CD14-positive monocyte (primary cell): ENCODE measurements around the gene CSE1L. TPM values are rescaled to one million over a fixed set of nuclear protein-coding genes. Genes with fewer than 3 reads are reported as not detected.
A peak's percentile ranks its signal among the peaks of the same experiment; 100 is the strongest.

Experiments used
- DNase-seq, 3 donors: peaks; one replicate each; pipeline ENCODE4 v3.0.0-alpha.2; 2011 to 2022
- H2AFZ ChIP-seq: 2 replicates; pipeline ENCODE4 v1.6.0; 2012; ENCODE audit warnings: mild to moderate bottlenecking, low read depth, low read length, inconsistent platforms; ENCODE audit not compliant: insufficient read depth, poor library complexity, severe bottlenecking
- H3K27ac ChIP-seq, 2 donors: 1 replicate in 1 of 2; 2 replicates in 1 of 2; pipeline ENCODE4 v1.5.1; 2012 to 2013; ENCODE audit warnings: low read length in 2 of 2, control low read depth in 1 of 2, inconsistent platforms in 1 of 2, low read depth in 1 of 2, mild to moderate bottlenecking in 1 of 2
- H3K27me3 ChIP-seq, 2 donors: one replicate each; pipeline versions ENCODE4 v1.6.0 to v1.6.1; 2011 to 2013; ENCODE audit warnings: low read length in 2 of 2; ENCODE audit not compliant: control insufficient read depth in 2 of 2, insufficient read depth in 2 of 2
- H3K36me3 ChIP-seq, 2 donors: replicated peaks in 1 of 2; 1 replicate in 1 of 2; 2 replicates in 1 of 2; pipeline versions ENCODE4 v1.5.1 to v1.6.1; 2012 to 2013; ENCODE audit warnings: low read length in 2 of 2, control low read depth in 1 of 2, inconsistent platforms in 1 of 2, mild to moderate bottlenecking in 1 of 2; ENCODE audit not compliant: insufficient read depth in 2 of 2, control insufficient read depth in 1 of 2
- H3K4me1 ChIP-seq, 2 donors: 1 replicate in 1 of 2; 2 replicates in 1 of 2; pipeline versions ENCODE4 v1.5.1 to v1.6.1; 2012 to 2013; ENCODE audit warnings: low read length in 2 of 2, control low read depth in 1 of 2, inconsistent platforms in 1 of 2, mild to moderate bottlenecking in 1 of 2, moderate library complexity in 1 of 2; ENCODE audit not compliant: insufficient read depth in 2 of 2, control insufficient read depth in 1 of 2
- H3K4me2 ChIP-seq: replicated peaks from 2 replicates; pipeline ENCODE3; 2012; ENCODE audit warnings: low read length, moderate library complexity, mild to moderate bottlenecking; ENCODE audit not compliant: poor library complexity, severe bottlenecking; ENCODE audit errors: extremely low read depth
- H3K4me3 ChIP-seq, 3 experiments: fragments of 200-600 bp in 1 of 3; sonication (generic) in 1 of 3; replicated peaks in 1 of 3; 1 replicate in 2 of 3; 2 replicates in 1 of 3; pipeline ENCODE4 v1.5.1; 2011 to 2013; ENCODE audit warnings: low read length in 3 of 3, mild to moderate bottlenecking in 3 of 3, control low read depth in 2 of 3, low read depth in 2 of 3, inconsistent platforms in 1 of 3, moderate library complexity in 1 of 3
- H3K79me2 ChIP-seq: 2 replicates; pipeline ENCODE4 v1.6.0; 2012; ENCODE audit warnings: mild to moderate bottlenecking, control low read depth, inconsistent platforms, low read length, moderate library complexity; ENCODE audit not compliant: insufficient read depth
- H3K9ac ChIP-seq: 2 replicates; pipeline ENCODE4 v1.6.0; 2017; ENCODE audit warnings: low read length, mild to moderate bottlenecking; ENCODE audit not compliant: insufficient read depth, poor library complexity, severe bottlenecking
- H3K9me3 ChIP-seq, 2 donors: replicated peaks in 1 of 2; 1 replicate in 1 of 2; 2 replicates in 1 of 2; pipeline versions ENCODE4 v1.5.1 to v1.6.1; 2012 to 2013; ENCODE audit warnings: low read length in 2 of 2, control low read depth in 1 of 2; ENCODE audit not compliant: control insufficient read depth in 1 of 2, insufficient read depth in 1 of 2
- H4K20me1 ChIP-seq: 2 replicates; pipeline ENCODE4 v1.6.0; 2012; ENCODE audit warnings: mild to moderate bottlenecking, low read length, control low read depth, moderate library complexity; ENCODE audit not compliant: insufficient read depth
- H3K27ac Mint-ChIP-seq, 7 donors: one replicate each; pipeline ENCODE4 v1.8.0; 2020; ENCODE audit warnings: mild to moderate bottlenecking in 7 of 7, mixed read lengths in 7 of 7, moderate library complexity in 6 of 7, inconsistent platforms in 2 of 7
- H3K27me3 Mint-ChIP-seq, 3 donors: one replicate each; pipeline ENCODE4 v1.8.0; 2021 to 2022; ENCODE audit warnings: low read depth in 3 of 3, mild to moderate bottlenecking in 3 of 3, mixed read lengths in 3 of 3, moderate library complexity in 3 of 3, inconsistent platforms in 1 of 3
- H3K36me3 Mint-ChIP-seq, 2 donors: one replicate each; pipeline ENCODE4 v1.8.0; 2020; ENCODE audit warnings: mixed read lengths in 2 of 2, inconsistent platforms in 1 of 2, mild to moderate bottlenecking in 1 of 2
- H3K4me1 Mint-ChIP-seq: one replicate; pipeline ENCODE4 v1.8.0; 2020; ENCODE audit warnings: mild to moderate bottlenecking, mixed read lengths
- H3K4me3 Mint-ChIP-seq, 2 donors: one replicate each; pipeline ENCODE4 v1.8.0; 2020; ENCODE audit warnings: mild to moderate bottlenecking in 2 of 2, mixed read lengths in 2 of 2, moderate library complexity in 1 of 2
- H3K9me3 Mint-ChIP-seq, 7 donors: one replicate each; pipeline ENCODE4 v1.8.0; 2020 to 2022; ENCODE audit warnings: mixed read lengths in 7 of 7, mild to moderate bottlenecking in 6 of 7, moderate library complexity in 6 of 7, inconsistent platforms in 2 of 7
- WGBS: methylation state at CpG from one replicate; pipeline ENCODE4 v1.1.5; 2013; ENCODE audit warnings: missing lambda C conversion rate; ENCODE audit not compliant: insufficient coverage; 5-methylcytosine and 5-hydroxymethylcytosine counted together
- intact Hi-C, 2 donors: fragments of 100-400 bp; cut with micrococcal nuclease; formaldehyde crosslinking; loops; one replicate each; pipeline versions ENCODE4 v1.15.0 to v1.15.1; 2023
- polyA plus RNA-seq, 3 donors: library from polyadenylated mRNA; depleted of rRNA in 1 of 3; unstranded in 2 of 3; stranded (reverse) in 1 of 3; fragments of 300-500 nt in 2 of 3; fragments of >200 nt in 1 of 3; fragmentation: Illumina TruSeq in 2 of 3; gene quantifications; 1 replicate in 2 of 3; 2 replicates in 1 of 3; pipeline ENCODE4 v1.2.3, GENCODE V29; 2012 to 2021
- TF ChIP-seq, protein P1 (sequence below): fragments of 200-600 bp; IDR thresholded peaks from one replicate; pipeline ENCODE4 v1.8.0; 2022; ENCODE audit warnings: antibody characterized with exemption, mild to moderate bottlenecking

CSE1L gene
- polyA plus RNA-seq, 3 donors: 8.5 to 22.0 (median 19.4) TPM

GRCh38 chr20:49100972-49101371 is 54.9 kb downstream of the CSE1L start:
- intact Hi-C loops: no loop called here
- Histone ChIP-seq H3K27me3 (no peaks in the 10 kb centered on the region), H3K9ac (no peak overlapping the region), H3K79me2 (no peaks in the 10 kb centered on the region), H2AFZ (no peak overlapping the region), H3K4me2 (peak overlapping the region; percentile 1), H3K4me3 (peak overlapping the region in 2 of 3 experiments; percentile 26 to 40), H3K4me1 (peaks cover 0 to 11% of the 10 kb centered on the region in 2 donors), H3K27ac (peak overlapping the region in 1 of 2 donors; percentile 75), H3K36me3 (peaks cover 55 to 63% of the 10 kb centered on the region in 2 donors), H4K20me1 (peaks cover 8% of the 10 kb centered on the region), H3K9me3 (no peaks in the 10 kb centered on the region)
- Mint-ChIP-seq H3K27me3 (no peaks in the 10 kb centered on the region), H3K27ac (peak overlapping the region in 6 of 7 donors; percentile 21 to 90 (median 74)), H3K4me1 (peaks cover 9% of the 10 kb centered on the region), H3K4me3 (peak overlapping the region; percentile 27 to 49), H3K36me3 (peaks cover 54 to 72% of the 10 kb centered on the region in 2 donors), H3K9me3 (no peaks in the 10 kb centered on the region)
- 0% methylated on average over 2 of the region's 4 CpGs for WGBS
- peak; percentile 5 to 13 (median 8) for DNase-seq
- TF ChIP-seq, protein P1, sequence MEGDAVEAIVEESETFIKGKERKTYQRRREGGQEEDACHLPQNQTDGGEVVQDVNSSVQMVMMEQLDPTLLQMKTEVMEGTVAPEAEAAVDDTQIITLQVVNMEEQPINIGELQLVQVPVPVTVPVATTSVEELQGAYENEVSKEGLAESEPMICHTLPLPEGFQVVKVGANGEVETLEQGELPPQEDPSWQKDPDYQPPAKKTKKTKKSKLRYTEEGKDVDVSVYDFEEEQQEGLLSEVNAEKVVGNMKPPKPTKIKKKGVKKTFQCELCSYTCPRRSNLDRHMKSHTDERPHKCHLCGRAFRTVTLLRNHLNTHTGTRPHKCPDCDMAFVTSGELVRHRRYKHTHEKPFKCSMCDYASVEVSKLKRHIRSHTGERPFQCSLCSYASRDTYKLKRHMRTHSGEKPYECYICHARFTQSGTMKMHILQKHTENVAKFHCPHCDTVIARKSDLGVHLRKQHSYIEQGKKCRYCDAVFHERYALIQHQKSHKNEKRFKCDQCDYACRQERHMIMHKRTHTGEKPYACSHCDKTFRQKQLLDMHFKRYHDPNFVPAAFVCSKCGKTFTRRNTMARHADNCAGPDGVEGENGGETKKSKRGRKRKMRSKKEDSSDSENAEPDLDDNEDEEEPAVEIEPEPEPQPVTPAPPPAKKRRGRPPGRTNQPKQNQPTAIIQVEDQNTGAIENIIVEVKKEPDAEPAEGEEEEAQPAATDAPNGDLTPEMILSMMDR: no peak

DNA sequence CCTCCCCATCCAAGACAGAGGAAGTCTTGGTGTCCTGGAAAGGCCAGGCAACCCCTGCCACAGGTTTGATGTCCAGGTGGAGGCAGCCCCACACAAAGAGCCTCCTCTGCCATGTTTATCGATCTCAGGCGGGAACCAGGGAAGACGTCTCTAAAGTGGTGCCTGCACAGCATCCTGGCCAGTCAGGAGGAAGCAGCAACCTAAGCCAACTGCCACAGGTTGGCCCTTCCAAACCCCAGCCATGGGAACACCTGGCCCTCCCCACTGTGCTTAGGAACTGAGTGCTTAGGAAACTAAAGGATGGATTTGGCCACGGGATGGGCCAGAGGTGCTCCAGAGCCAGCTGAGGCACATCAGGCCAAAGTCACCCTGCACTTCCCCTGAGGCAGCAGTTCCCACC is 56.9 kb downstream of the CSE1L start:
- no peak for DNase-seq
- H3K9me3 ChIP-seq: no peaks in the 10 kb centered on the region
- H3K4me3 ChIP-seq: no peak overlapping the region
- peaks cover 41 to 45% of the 10 kb centered on the region in 2 donors for H3K36me3 ChIP-seq
- H3K27ac ChIP-seq: peak overlapping the region in 1 of 2 donors; percentile 47
- WGBS: 100% methylated on average over 4 of the region's 4 CpGs
- TF ChIP-seq, protein P1: no peak
- peaks cover 38 to 51% of the 10 kb centered on the region in 2 donors for H3K36me3 Mint-ChIP-seq
- no peak overlapping the region for H3K4me2 ChIP-seq
- no peak overlapping the region for H2AFZ ChIP-seq
- no peaks in the 10 kb centered on the region for H3K27me3 ChIP-seq
- H4K20me1 ChIP-seq: peaks cover 8% of the 10 kb centered on the region
- peak overlapping the region in 2 of 7 donors; percentile 19 to 46 for H3K27ac Mint-ChIP-seq
- no peak overlapping the region for H3K4me3 Mint-ChIP-seq
- peaks cover 0 to 11% of the 10 kb centered on the region in 2 donors for H3K4me1 ChIP-seq
- no peaks in the 10 kb centered on the region for H3K27me3 Mint-ChIP-seq
- intact Hi-C loops: no loop called here
- H3K79me2 ChIP-seq: no peaks in the 10 kb centered on the region
- no peaks in the 10 kb centered on the region for H3K9me3 Mint-ChIP-seq
- peaks cover 12% of the 10 kb centered on the region for H3K4me1 Mint-ChIP-seq
- no peak overlapping the region for H3K9ac ChIP-seq
